HepG2 (cell line): ENCODE data around the gene TMEM220. TPM values are rescaled to one million over a fixed set of nuclear protein-coding genes. Genes with fewer than 3 reads are reported as not detected.

Experiments
- HOXA9 ChIP-seq: sonication (generic); formaldehyde crosslinking; IDR thresholded peaks from 2 replicates; pipeline ENCODE4 v1.8.1; 2022; ENCODE audit warnings: missing genetic modification reagents, mild to moderate bottlenecking, moderate library complexity, borderline replicate concordance
- MIER3 ChIP-seq: IDR thresholded peaks from 2 replicates; pipeline ENCODE4 v1.6.1; 2016; ENCODE audit warnings: missing compliant biosample characterization, borderline replicate concordance
- NCOA1 ChIP-seq: sonication (generic); formaldehyde crosslinking; IDR thresholded peaks from 2 replicates; pipeline ENCODE4 v1.9.0; 2021; ENCODE audit warnings: missing genetic modification reagents
- POLR2A ChIP-seq, 2 experiments: IDR thresholded peaks; 2 replicates each; pipeline ENCODE4 v1.6.1; 2011; ENCODE audit warnings: low read depth in 2 of 2, low read length in 2 of 2, mild to moderate bottlenecking in 1 of 2, moderate library complexity in 1 of 2; ENCODE audit not compliant: insufficient read depth in 1 of 2
- POLR2G ChIP-seq: fragments of 200-400 bp; formaldehyde crosslinking; IDR thresholded peaks from 2 replicates; pipeline ENCODE4 v1.6.1; 2018; ENCODE audit warnings: mild to moderate bottlenecking, low read depth, low read length, moderate library complexity
- RFXAP ChIP-seq: sonication (generic); formaldehyde crosslinking; IDR thresholded peaks from 2 replicates; pipeline ENCODE4 v1.4.0; 2020; ENCODE audit warnings: missing genetic modification reagents, borderline replicate concordance
- SMC3 ChIP-seq: IDR thresholded peaks from 2 replicates; pipeline ENCODE4 v1.6.1; 2011; ENCODE audit warnings: low read length, improper control_type of control experiment
- ZNF460 ChIP-seq: sonication (generic); formaldehyde crosslinking; IDR thresholded peaks from 2 replicates; pipeline ENCODE4 v1.5.1; 2020; ENCODE audit warnings: missing genetic modification reagents, mild to moderate bottlenecking, borderline replicate concordance
- ZNF468 ChIP-seq: sonication (generic); formaldehyde crosslinking; IDR thresholded peaks from 2 replicates; pipeline ENCODE4 v1.8.0; 2022; ENCODE audit warnings: mild to moderate bottlenecking, moderate library complexity, missing genetic modification reagents
- ZNF547 ChIP-seq: sonication (generic); formaldehyde crosslinking; IDR thresholded peaks from 2 replicates; pipeline ENCODE4 v1.5.1; 2020; ENCODE audit warnings: mild to moderate bottlenecking, missing genetic modification reagents
- ZNF569 ChIP-seq: sonication (generic); formaldehyde crosslinking; IDR thresholded peaks from 2 replicates; pipeline ENCODE4 v1.5.0; 2020; ENCODE audit warnings: mild to moderate bottlenecking, missing genetic modification reagents, moderate library complexity, borderline replicate concordance
- ZNF670 ChIP-seq: sonication (generic); formaldehyde crosslinking; IDR thresholded peaks from 2 replicates; pipeline ENCODE4 v1.8.0; 2022; ENCODE audit warnings: mild to moderate bottlenecking, missing genetic modification reagents, borderline replicate concordance
- ZNF720 ChIP-seq: sonication (generic); formaldehyde crosslinking; IDR thresholded peaks from 2 replicates; pipeline ENCODE4 v1.4.0; 2020; ENCODE audit warnings: missing genetic modification reagents
- polyA plus RNA-seq, 8 experiments: library from polyadenylated mRNA; depleted of rRNA in 3 of 8; stranded (reverse) in 7 of 8; unstranded in 1 of 8; fragments of >200 nt; fragmentation: Illumina TruSeq in 4 of 8; extraction: Trizol in 4 of 8; gene quantifications; 2 replicates each; pipeline versions ENCODE4 v1.2.1 to v1.2.3, GENCODE V29; 2011 to 2016; ENCODE audit warnings: low read depth in 4 of 8, missing spikeins in 1 of 8, mixed read lengths in 1 of 8; ENCODE audit not compliant: insufficient read depth in 1 of 8
- total RNA-seq, 5 experiments: library from RNA; depleted of rRNA; stranded (reverse); fragments of >200 nt; fragmentation: Illumina TruSeq; extraction: Trizol; gene quantifications; 2 replicates each; pipeline ENCODE4 v1.2.3, GENCODE V29; 2016; ENCODE audit warnings: low read depth in 1 of 5
- TF ChIP-seq, protein P1 (sequence below): IDR thresholded peaks from 2 replicates; pipeline ENCODE4 v1.6.1; 2012; ENCODE audit warnings: low read length, improper control_type of control experiment
- TF ChIP-seq, protein P2 (sequence below), 2 experiments: sonication (generic) in 1 of 2; formaldehyde crosslinking in 1 of 2; IDR thresholded peaks; 2 replicates each; pipeline versions ENCODE4 v1.6.1 to v1.9.0; 2014 to 2022; ENCODE audit warnings: antibody characterized with exemption in 1 of 2, borderline replicate concordance in 1 of 2, inconsistent platforms in 1 of 2, low read depth in 1 of 2, missing genetic modification reagents in 1 of 2
- TF ChIP-seq, protein P3 (sequence below): sonication (generic); formaldehyde crosslinking; IDR thresholded peaks from 2 replicates; pipeline ENCODE4 v1.5.1; 2020; ENCODE audit warnings: missing genetic modification reagents, mild to moderate bottlenecking, borderline replicate concordance

The TMEM220 gene
- total and polyA plus RNA-seq, 2 of the 13 experiments (the other 11 are each of a cell fraction or from before 2014, with no cell fraction given), result 1.3 to 2.2 TPM

DNA sequence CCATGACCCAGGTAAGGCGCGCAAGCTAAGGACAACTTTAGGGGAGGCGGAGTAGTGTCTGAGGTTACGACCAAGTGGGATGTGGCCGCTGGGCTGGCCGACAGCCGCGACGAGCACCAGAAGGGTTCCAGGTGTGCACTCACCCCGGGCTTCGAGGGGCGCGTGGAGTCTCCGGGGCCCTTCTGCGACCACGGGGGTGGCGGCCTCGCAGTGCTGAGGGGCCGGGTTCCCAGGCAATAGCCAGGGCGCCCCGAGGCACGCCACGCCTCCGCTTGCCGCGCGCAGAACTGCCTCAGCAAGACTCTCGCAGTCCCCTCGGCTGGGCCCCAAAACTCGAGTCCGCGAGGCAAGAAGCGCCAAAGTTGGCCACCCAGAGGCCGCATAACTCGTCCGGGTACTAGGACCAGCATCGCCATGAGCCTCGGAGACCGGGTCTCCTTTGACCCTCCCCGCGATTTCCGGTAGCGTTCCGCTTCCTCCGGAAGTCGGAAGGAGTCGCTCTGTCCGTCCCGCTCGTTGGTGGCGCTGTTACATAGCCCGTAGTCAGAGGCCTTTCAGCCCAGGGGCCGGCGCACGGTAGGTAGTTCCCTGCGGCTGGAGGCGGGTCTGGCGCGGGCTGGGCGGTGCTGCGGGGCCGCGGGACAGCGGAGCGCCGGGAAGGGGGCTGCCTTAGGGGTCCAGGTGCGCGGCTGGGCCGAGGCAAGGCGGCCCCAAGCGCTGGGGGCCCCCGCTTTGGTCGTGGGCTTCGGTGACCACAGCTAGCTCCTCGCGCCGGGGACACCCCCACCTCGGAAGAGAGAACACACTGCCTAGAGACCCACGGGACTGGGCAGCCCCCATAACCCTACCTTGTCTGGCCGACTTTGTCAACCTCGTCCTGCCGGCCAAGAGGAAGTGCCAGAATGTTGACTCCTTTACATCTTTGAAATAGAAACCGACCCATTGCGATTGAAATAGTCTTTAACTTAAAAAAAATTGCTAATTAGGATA lies 32.4 kb downstream of the TMEM220 start, which contains the start of the genes ADPRM and SCO1 (continued):
- TF ChIP-seq, protein P1, sequence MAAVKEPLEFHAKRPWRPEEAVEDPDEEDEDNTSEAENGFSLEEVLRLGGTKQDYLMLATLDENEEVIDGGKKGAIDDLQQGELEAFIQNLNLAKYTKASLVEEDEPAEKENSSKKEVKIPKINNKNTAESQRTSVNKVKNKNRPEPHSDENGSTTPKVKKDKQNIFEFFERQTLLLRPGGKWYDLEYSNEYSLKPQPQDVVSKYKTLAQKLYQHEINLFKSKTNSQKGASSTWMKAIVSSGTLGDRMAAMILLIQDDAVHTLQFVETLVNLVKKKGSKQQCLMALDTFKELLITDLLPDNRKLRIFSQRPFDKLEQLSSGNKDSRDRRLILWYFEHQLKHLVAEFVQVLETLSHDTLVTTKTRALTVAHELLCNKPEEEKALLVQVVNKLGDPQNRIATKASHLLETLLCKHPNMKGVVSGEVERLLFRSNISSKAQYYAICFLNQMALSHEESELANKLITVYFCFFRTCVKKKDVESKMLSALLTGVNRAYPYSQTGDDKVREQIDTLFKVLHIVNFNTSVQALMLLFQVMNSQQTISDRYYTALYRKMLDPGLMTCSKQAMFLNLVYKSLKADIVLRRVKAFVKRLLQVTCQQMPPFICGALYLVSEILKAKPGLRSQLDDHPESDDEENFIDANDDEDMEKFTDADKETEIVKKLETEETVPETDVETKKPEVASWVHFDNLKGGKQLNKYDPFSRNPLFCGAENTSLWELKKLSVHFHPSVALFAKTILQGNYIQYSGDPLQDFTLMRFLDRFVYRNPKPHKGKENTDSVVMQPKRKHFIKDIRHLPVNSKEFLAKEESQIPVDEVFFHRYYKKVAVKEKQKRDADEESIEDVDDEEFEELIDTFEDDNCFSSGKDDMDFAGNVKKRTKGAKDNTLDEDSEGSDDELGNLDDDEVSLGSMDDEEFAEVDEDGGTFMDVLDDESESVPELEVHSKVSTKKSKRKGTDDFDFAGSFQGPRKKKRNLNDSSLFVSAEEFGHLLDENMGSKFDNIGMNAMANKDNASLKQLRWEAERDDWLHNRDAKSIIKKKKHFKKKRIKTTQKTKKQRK, result no peak
- TF ChIP-seq ZNF460 (no peak), ZNF468 (CRISPR knock-in tag) (0 out of 2 replicates have a peak, but pooled peaks have one; percentile 34), HOXA9 (CRISPR knock-in tag) (no peak), MIER3 (CRISPR knock-in tag) (peak; percentile 44; the same call in 1 of the 2 replicates), ZNF547 (CRISPR knock-in tag) (peak; percentile 43; the same call in 1 of the 2 replicates), SMC3 (no peak), NCOA1 (CRISPR knock-in tag) (no peak), RFXAP (peak; percentile 72; the same call in 1 of the 2 replicates), ZNF569 (CRISPR knock-in tag) (0 out of 2 replicates have a peak, but pooled peaks have one; percentile 43), POLR2A (IDR thresholded peaks at IDR 0.05; ENCODE audit: insufficient read depth in 1 of 2, low read depth in 2 of 2, low read length in 2 of 2) (peak; percentile 87 to 89), POLR2G (peak; percentile 96), ZNF720 (CRISPR knock-in tag) (no peak), ZNF670 (0 out of 2 replicates have a peak, but pooled peaks have one; percentile 81)
- TF ChIP-seq, protein P2, sequence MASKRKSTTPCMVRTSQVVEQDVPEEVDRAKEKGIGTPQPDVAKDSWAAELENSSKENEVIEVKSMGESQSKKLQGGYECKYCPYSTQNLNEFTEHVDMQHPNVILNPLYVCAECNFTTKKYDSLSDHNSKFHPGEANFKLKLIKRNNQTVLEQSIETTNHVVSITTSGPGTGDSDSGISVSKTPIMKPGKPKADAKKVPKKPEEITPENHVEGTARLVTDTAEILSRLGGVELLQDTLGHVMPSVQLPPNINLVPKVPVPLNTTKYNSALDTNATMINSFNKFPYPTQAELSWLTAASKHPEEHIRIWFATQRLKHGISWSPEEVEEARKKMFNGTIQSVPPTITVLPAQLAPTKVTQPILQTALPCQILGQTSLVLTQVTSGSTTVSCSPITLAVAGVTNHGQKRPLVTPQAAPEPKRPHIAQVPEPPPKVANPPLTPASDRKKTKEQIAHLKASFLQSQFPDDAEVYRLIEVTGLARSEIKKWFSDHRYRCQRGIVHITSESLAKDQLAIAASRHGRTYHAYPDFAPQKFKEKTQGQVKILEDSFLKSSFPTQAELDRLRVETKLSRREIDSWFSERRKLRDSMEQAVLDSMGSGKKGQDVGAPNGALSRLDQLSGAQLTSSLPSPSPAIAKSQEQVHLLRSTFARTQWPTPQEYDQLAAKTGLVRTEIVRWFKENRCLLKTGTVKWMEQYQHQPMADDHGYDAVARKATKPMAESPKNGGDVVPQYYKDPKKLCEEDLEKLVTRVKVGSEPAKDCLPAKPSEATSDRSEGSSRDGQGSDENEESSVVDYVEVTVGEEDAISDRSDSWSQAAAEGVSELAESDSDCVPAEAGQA (IDR thresholded peaks at IDR 0.05; ENCODE audit: low read depth), result peak; percentile 75; the same call in 1 of the 2 replicates
- TF ChIP-seq, protein P2 (CRISPR knock-in tag; IDR thresholded peaks at IDR 0.05; ENCODE audit: borderline replicate concordance), result peak; percentile 90; the same call in 1 of the 2 replicates
- TF ChIP-seq, protein P3, sequence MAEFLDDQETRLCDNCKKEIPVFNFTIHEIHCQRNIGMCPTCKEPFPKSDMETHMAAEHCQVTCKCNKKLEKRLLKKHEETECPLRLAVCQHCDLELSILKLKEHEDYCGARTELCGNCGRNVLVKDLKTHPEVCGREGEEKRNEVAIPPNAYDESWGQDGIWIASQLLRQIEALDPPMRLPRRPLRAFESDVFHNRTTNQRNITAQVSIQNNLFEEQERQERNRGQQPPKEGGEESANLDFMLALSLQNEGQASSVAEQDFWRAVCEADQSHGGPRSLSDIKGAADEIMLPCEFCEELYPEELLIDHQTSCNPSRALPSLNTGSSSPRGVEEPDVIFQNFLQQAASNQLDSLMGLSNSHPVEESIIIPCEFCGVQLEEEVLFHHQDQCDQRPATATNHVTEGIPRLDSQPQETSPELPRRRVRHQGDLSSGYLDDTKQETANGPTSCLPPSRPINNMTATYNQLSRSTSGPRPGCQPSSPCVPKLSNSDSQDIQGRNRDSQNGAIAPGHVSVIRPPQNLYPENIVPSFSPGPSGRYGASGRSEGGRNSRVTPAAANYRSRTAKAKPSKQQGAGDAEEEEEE, result no peak
